ENCODE results near the gene CDKAL1. TPM values are rescaled to one million over a fixed set of nuclear protein-coding genes. Genes with fewer than 3 reads are reported as not detected.
"Not testable (repeated sequence)": the region's sequence is repeated elsewhere in the genome, so short reads cannot be mapped to it uniquely, and the experiment has no call there.

The CDKAL1 gene
- total RNA-seq, 4 donors from 2014 or later, result 11.8 to 21.4 (median 13.8) TPM

GRCh38 chr6:21186479-21187055 lies 652.3 kb downstream of the CDKAL1 start:
- DNase-seq (ENCODE audit: low spot score) (no peak), ATAC-seq (ENCODE audit: low FRiP score) (no peak)
- TF ChIP-seq CTCF (IDR thresholded peaks at IDR 0.05), result no peak

GRCh38 chr6:21187485-21187884 lies 653.2 kb downstream of the CDKAL1 start:
- DNase-seq (ENCODE audit: low spot score) (no peak), ATAC-seq (ENCODE audit: low FRiP score) (no peak)
- no peak for TF ChIP-seq CTCF (IDR thresholded peaks at IDR 0.05)

DNA sequence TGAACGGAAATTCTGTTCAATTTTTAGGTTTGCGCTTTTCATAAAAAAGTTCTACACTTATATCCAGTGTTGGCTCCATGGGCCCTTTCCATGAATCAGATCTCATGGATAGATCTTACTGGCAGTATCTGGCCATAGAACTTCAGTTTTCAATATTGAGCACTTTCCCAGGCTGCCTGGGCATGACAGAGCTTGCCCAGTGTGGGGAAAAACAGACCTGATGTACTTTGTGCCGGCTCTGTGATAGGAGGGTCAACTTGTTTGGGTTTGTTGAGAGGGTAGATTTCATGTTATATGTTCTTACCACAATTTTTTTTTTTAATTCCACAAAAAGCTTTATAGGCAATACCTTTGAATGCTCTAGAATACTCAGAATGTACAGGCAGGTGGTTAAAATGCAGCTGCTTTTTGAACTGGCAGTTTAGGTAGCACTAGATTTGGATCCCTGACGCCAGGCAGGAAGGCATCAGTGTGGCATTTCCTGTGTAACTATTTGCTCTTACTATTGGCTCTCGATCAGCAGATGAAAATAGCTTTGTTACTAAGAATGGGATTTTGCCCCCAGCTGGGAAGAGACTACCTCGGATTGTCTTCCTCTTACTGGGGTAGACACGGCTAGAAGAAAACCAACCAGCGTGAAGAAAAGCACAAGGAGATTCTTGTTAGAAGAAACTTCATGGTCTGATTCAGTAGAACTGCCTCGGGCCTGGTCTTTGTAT lies 654.4 kb downstream of the CDKAL1 start:
- DNase-seq (ENCODE audit: low spot score) (no peak), ATAC-seq (ENCODE audit: low FRiP score) (no peak)
- no peak for TF ChIP-seq CTCF (IDR thresholded peaks at IDR 0.05)

DNA sequence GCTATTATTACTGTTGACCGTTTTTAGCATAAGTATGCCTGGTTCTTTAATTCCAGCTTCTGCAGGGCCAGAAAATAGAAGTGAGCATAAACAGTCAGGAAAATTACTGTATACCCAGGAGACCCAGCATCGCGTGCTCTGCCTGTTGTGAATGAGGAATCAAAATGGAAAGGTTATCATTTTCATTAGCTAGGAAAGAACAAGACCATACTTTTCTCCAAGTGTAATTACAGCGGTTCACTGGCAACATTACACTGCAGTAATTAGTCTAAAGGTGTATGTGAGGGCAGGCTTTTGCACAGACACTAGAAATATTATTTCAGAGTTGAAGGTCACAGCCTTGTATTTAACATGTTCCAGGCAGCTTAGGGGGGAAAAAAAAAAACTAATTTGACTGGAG lies 655.5 kb downstream of the CDKAL1 start:
- DNase-seq (ENCODE audit: low spot score), result no peak
- no peak for TF ChIP-seq CTCF (IDR thresholded peaks at IDR 0.05)

DNA sequence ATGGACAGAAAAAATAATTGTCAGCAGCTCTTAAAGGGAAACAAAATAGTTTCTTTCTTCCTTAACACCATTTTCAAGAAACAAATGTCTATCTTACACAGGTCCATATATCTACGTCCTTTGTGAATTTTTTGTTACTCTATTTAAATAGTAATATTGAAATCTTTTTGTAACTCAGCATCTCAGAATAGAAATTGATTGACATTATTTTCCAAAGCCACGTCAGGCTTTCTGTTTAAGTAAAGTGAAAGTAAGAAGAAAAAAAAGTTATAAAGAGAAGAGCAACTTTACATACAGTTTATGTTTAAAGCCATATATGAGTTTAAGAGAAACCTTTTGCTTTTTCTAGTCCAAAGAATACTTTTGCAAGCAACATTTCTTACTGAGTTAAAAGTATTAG lies 656.4 kb downstream of the CDKAL1 start:
- no peak for DNase-seq (ENCODE audit: low spot score)
- ATAC-seq (ENCODE audit: low FRiP score), result no peak
- TF ChIP-seq CTCF (IDR thresholded peaks at IDR 0.05), result no peak

More for the DNA sequence above, 655.5 kb downstream of the CDKAL1 start:
- no peak for ATAC-seq (ENCODE audit: low FRiP score)

- ATAC-seq (ENCODE audit: low FRiP score) (no peak), DNase-seq (ENCODE audit: low spot score) (no peak)
- TF ChIP-seq CTCF (IDR thresholded peaks at IDR 0.05), result no peak
These were observed 659.7 kb downstream of the CDKAL1 start for GRCh38 chr6:21193790-21194475.

DNA sequence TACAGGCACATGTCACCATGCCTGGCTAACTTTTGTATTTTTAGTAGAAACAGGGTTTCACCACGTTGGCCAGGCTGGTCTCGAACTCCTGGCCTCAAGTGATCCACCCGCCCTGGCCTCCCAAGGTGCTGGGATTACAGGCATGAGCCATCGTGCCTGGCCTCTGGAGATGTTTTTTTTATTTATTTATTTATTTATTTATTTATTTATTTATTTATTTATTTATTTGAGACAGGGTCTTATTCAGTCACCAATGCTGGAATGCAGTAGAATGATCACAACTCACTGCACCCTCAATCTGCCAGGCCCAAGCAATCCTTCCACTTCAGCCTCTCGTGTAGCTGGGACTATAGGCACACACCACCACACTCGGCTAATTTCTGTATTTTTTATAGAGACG lies 661.0 kb downstream of the CDKAL1 start:
- ATAC-seq (ENCODE audit: low FRiP score), result not testable (repeated sequence)

More for the DNA sequence above, 661.0 kb downstream of the CDKAL1 start:
- not testable (repeated sequence) for DNase-seq (ENCODE audit: low spot score)

Data from omental fat pad (tissue), 4 donors.